Loucy (cell line): ENCODE data around the gene CXCR1.
"Not testable (repeated sequence)": the region's sequence is repeated elsewhere in the genome, so short reads cannot be mapped to it uniquely, and the experiment has no call there.

ENCODE experiments used
- H2AFZ ChIP-seq: fragments of 200-600 bp; sonication (generic); 2 replicates; pipeline ENCODE4 v1.6.0; 2016; ENCODE audit warnings: antibody characterized with exemption, mild to moderate bottlenecking, low read length, moderate library complexity
- H3F3A ChIP-seq: fragments of 200-600 bp; 2 replicates; pipeline ENCODE4 v1.6.0; 2016; ENCODE audit warnings: antibody characterized with exemption, low read depth, mild to moderate bottlenecking
- H3K27me3 ChIP-seq: fragments of 200-600 bp; sonication (generic); 2 replicates; pipeline ENCODE4 v1.6.1; 2014; ENCODE audit warnings: low read length, mild to moderate bottlenecking; ENCODE audit not compliant: insufficient read depth, poor library complexity, severe bottlenecking
- H3K36me3 ChIP-seq: fragments of 200-600 bp; sonication (generic); 2 replicates; pipeline ENCODE4 v1.6.1; 2016; ENCODE audit warnings: low read length; ENCODE audit not compliant: insufficient read depth
- H3K4me1 ChIP-seq: fragments of 200-600 bp; sonication (generic); 2 replicates; pipeline ENCODE4 v1.5.1; 2014; ENCODE audit warnings: low read length, mild to moderate bottlenecking; ENCODE audit not compliant: insufficient read depth, poor library complexity, severe bottlenecking
- H3K4me2 ChIP-seq: fragments of 200-600 bp; sonication (generic); 2 replicates; pipeline ENCODE4 v1.6.0; 2014; ENCODE audit warnings: antibody characterized with exemption, low read length, low read depth, mild to moderate bottlenecking; ENCODE audit not compliant: poor library complexity, severe bottlenecking
- H3K4me3 ChIP-seq: fragments of 200-600 bp; sonication (generic); 2 replicates; pipeline ENCODE4 v1.5.1; 2014; ENCODE audit warnings: low read length, mild to moderate bottlenecking, mixed read lengths; ENCODE audit not compliant: poor library complexity, severe bottlenecking
- H3K79me2 ChIP-seq: fragments of 200-600 bp; sonication (generic); 2 replicates; pipeline ENCODE4 v1.6.1; 2014; ENCODE audit warnings: low read length; ENCODE audit not compliant: insufficient read depth
- H3K9ac ChIP-seq: fragments of 200-600 bp; sonication (generic); 2 replicates; pipeline ENCODE4 v1.6.0; 2014; ENCODE audit warnings: mild to moderate bottlenecking, low read depth, low read length, moderate library complexity; ENCODE audit not compliant: poor library complexity, severe bottlenecking
- H3K9me2 ChIP-seq: fragments of 200-600 bp; sonication (generic); replicated peaks from 2 replicates; pipeline ENCODE4 v1.6.1; 2016; ENCODE audit warnings: low read depth, low read length, mixed read lengths
- H3K9me3 ChIP-seq: fragments of 200-600 bp; sonication (generic); 2 replicates; pipeline ENCODE4 v1.6.1; 2014; ENCODE audit warnings: mild to moderate bottlenecking, antibody characterized with exemption, low read length, low read depth; ENCODE audit not compliant: insufficient read depth
- H4K20me1 ChIP-seq: fragments of 200-600 bp; sonication (generic); 2 replicates; pipeline ENCODE4 v1.6.0; 2014; ENCODE audit warnings: antibody characterized with exemption, low read length, mild to moderate bottlenecking; ENCODE audit not compliant: insufficient read depth, poor library complexity, severe bottlenecking
- CTCF ChIP-seq: fragments of 200-600 bp; sonication (generic); conservative IDR thresholded peaks from 2 replicates; pipeline ENCODE4 v1.5.1; 2014; ENCODE audit warnings: mild to moderate bottlenecking, antibody characterized with exemption, low read length
- EZH2phosphoT487 ChIP-seq: fragments of 200-600 bp; IDR thresholded peaks from 2 replicates; pipeline ENCODE4 v1.6.1; 2018; ENCODE audit warnings: antibody characterized with exemption, mild to moderate bottlenecking, moderate library complexity, borderline replicate concordance

The CXCR1 gene

GRCh38 chr2:218125095-218125494 is 41.7 kb downstream of the CXCR1 start:
- H3K4me3 ChIP-seq, result no peak overlapping the region
- H3K79me2 ChIP-seq, result no peaks in the 10 kb centered on the region
- H2AFZ ChIP-seq, result no peak overlapping the region
- H3K9ac ChIP-seq, result no peak overlapping the region
- no peak overlapping the region for H3K4me2 ChIP-seq
- peaks cover 5% of the 10 kb centered on the region; the same call in 1 of the 2 replicates for H3K9me3 ChIP-seq
- no peaks in the 10 kb centered on the region for H3K27me3 ChIP-seq
- TF ChIP-seq CTCF, result no peak
- no peak for TF ChIP-seq EZH2phosphoT487
- no peaks in the 10 kb centered on the region for H3K36me3 ChIP-seq
- H4K20me1 ChIP-seq, result no peaks in the 10 kb centered on the region
- no peaks in the 10 kb centered on the region for H3K4me1 ChIP-seq
- no peaks in the 10 kb centered on the region for H3F3A ChIP-seq
- H3K9me2 ChIP-seq, result no peaks in the 10 kb centered on the region

GRCh38 chr2:218123986-218124385 is 42.8 kb downstream of the CXCR1 start:
- H3K9ac ChIP-seq, result no peak overlapping the region

GRCh38 chr2:218122286-218122685 is 44.5 kb downstream of the CXCR1 start:
- H3F3A ChIP-seq, H4K20me1 ChIP-seq, H3K36me3 ChIP-seq, H3K9me2 ChIP-seq, H2AFZ ChIP-seq, H3K9ac ChIP-seq, H3K27me3 ChIP-seq, H3K4me3 ChIP-seq, H3K9me3 ChIP-seq, H3K4me2 ChIP-seq, H3K4me1 ChIP-seq, H3K79me2 ChIP-seq: not testable (repeated sequence)

More at GRCh38 chr2:218123986-218124385, 42.8 kb downstream of the CXCR1 start:
- peaks cover 5% of the 10 kb centered on the region; the same call in 1 of the 2 replicates for H3K9me3 ChIP-seq
- no peak for TF ChIP-seq CTCF
- TF ChIP-seq EZH2phosphoT487, result no peak
- H3K4me2 ChIP-seq, result no peak overlapping the region
- H3K27me3 ChIP-seq, result no peaks in the 10 kb centered on the region
- H3K4me3 ChIP-seq, result no peak overlapping the region
- no peaks in the 10 kb centered on the region for H3K36me3 ChIP-seq
- H3K79me2 ChIP-seq, result no peaks in the 10 kb centered on the region
- no peak overlapping the region for H2AFZ ChIP-seq
- H4K20me1 ChIP-seq, result no peaks in the 10 kb centered on the region
- H3K4me1 ChIP-seq, result no peaks in the 10 kb centered on the region
- H3F3A ChIP-seq, result no peaks in the 10 kb centered on the region
- no peaks in the 10 kb centered on the region for H3K9me2 ChIP-seq

- H4K20me1 ChIP-seq, H3K4me2 ChIP-seq, H3K9me2 ChIP-seq, H3K36me3 ChIP-seq, H3K4me3 ChIP-seq, H3F3A ChIP-seq, H3K9me3 ChIP-seq, H3K9ac ChIP-seq, H3K4me1 ChIP-seq, H2AFZ ChIP-seq, H3K27me3 ChIP-seq, H3K79me2 ChIP-seq: not testable (repeated sequence)
Observed at GRCh38 chr2:218121789-218122188, 45.0 kb downstream of the CXCR1 start.
